GM12878 (cell line): ENCODE measurements around the gene ARFGAP2. TPM values are rescaled to one million over a fixed set of nuclear protein-coding genes. Genes with fewer than 3 reads are reported as not detected.

Source experiments
- ATAC-seq: fragments of 200-7000 bp; cut with Tn5 transposase; 3 replicates; pipeline ENCODE4 v1.9.1; 2020; ENCODE audit warnings: mild to moderate bottlenecking, moderate library complexity
- BruUV-seq: library from RNA; stranded (reverse); fragments of 400-500 nt; replicated peaks from 2 replicates; lab custom pipeline; 2021; lab: Mats Ljungman, UMichigan
- CTCF ChIA-PET: fragments of 300-600 bp; sonication (Branson Sonifier 250); formaldehyde crosslinking; extraction: SDS; loops from one replicate; lab custom pipeline; 2021; ENCODE audit warnings: inconsistent platforms; lab: Yijun Ruan, JAX
- POLR2A ChIA-PET: fragments of 350-600 bp; formaldehyde crosslinking; extraction: SDS; loops from one replicate; lab custom pipeline; 2021; ENCODE audit warnings: inconsistent platforms; lab: Charles Lee
- RAD21 ChIA-PET: fragments of 300-600 bp; sonication (Branson Sonifier 250); formaldehyde crosslinking; loops from one replicate; lab custom pipeline; 2023; ENCODE audit warnings: antibody characterized with exemption; ENCODE audit not compliant: unreplicated experiment; lab: Charles Lee
- SMC1A ChIA-PET: fragments of 300-600 bp; sonication (Branson Sonifier 250); formaldehyde crosslinking; loops from one replicate; lab custom pipeline; 2023; ENCODE audit not compliant: unreplicated experiment, uncharacterized antibody; lab: Charles Lee
- DNase-seq: peaks from one replicate; pipeline ENCODE4 v3.0.0-alpha.2; 2011; ENCODE audit warnings: low read depth, low spot score
- FAIRE-seq: peaks from 3 replicates; lab custom pipeline; 2011; peaks lifted over from hg19 to GRCh38; lab: Jason Lieb, UNC
- H2AFZ ChIP-seq: 2 replicates; pipeline ENCODE4 v1.6.0; 2011; ENCODE audit warnings: low read depth, low read length, control low read depth; ENCODE audit not compliant: control insufficient read depth
- H3K27ac ChIP-seq: 2 replicates; pipeline ENCODE4 v1.5.1; 2011; ENCODE audit warnings: control low read depth; ENCODE audit not compliant: control insufficient read depth, insufficient read depth
- H3K27me3 ChIP-seq, 2 experiments: replicated peaks in 1 of 2; 2 replicates each; pipeline versions ENCODE4 v1.6.0 to v1.6.1; 2011; ENCODE audit warnings: low read length in 1 of 2; ENCODE audit not compliant: control insufficient read depth in 2 of 2, insufficient read depth in 2 of 2
- H3K36me3 ChIP-seq, 2 experiments: 2 replicates each; pipeline ENCODE4 v1.5.1; 2011; ENCODE audit warnings: low read length in 1 of 2; ENCODE audit not compliant: control insufficient read depth in 2 of 2, insufficient read depth in 2 of 2
- H3K4me1 ChIP-seq: 2 replicates; pipeline ENCODE4 v1.6.1; 2011; ENCODE audit warnings: mild to moderate bottlenecking, low read length, moderate library complexity, mixed read lengths; ENCODE audit not compliant: control insufficient read depth, insufficient read depth
- H3K4me2 ChIP-seq: 2 replicates; pipeline ENCODE4 v1.6.0; 2011; ENCODE audit warnings: control low read depth; ENCODE audit not compliant: control insufficient read depth, insufficient read depth
- H3K4me3 ChIP-seq: fragments of 200-600 bp; sonication (generic); 2 replicates; pipeline ENCODE4 v1.5.1; 2016
- H3K79me2 ChIP-seq: 2 replicates; pipeline ENCODE4 v1.6.0; 2011; ENCODE audit warnings: low read length; ENCODE audit not compliant: control insufficient read depth, insufficient read depth
- H3K9ac ChIP-seq: 2 replicates; pipeline ENCODE4 v1.8.0; 2011; ENCODE audit warnings: low read length, control low read depth, mixed read lengths; ENCODE audit not compliant: control insufficient read depth, insufficient read depth
- H3K9me3 ChIP-seq: replicated peaks from 3 replicates; pipeline ENCODE4 v1.5.1; 2011; ENCODE audit warnings: mild to moderate bottlenecking, low read length; ENCODE audit not compliant: control insufficient read depth, insufficient read depth
- H4K20me1 ChIP-seq: 2 replicates; pipeline ENCODE4 v1.6.0; 2011; ENCODE audit not compliant: control insufficient read depth, insufficient read depth
- CBFB ChIP-seq: IDR thresholded peaks from 2 replicates; pipeline ENCODE4 v1.6.1; 2016; ENCODE audit warnings: antibody characterized with exemption, low read depth
- CHD4 ChIP-seq: fragments of 200-600 bp; sonication (generic); IDR thresholded peaks from 2 replicates; pipeline ENCODE4 v1.6.1; 2016; ENCODE audit warnings: mild to moderate bottlenecking
- CREB1 ChIP-seq: IDR thresholded peaks from 2 replicates; pipeline ENCODE4 v1.6.1; 2012; ENCODE audit warnings: low read depth, mild to moderate bottlenecking, inconsistent platforms
- JUND ChIP-seq: IDR thresholded peaks from 2 replicates; pipeline ENCODE4 v1.6.1; 2012; ENCODE audit warnings: low read depth, mild to moderate bottlenecking, low read length, improper control_type of control experiment, moderate library complexity
- MEF2B ChIP-seq: fragments of 450-650 bp; IDR thresholded peaks from 2 replicates; pipeline ENCODE4 v1.6.1; 2018; ENCODE audit warnings: mild to moderate bottlenecking, moderate library complexity; ENCODE audit not compliant: partially characterized antibody, poor library complexity, severe bottlenecking
- MTA3 ChIP-seq: IDR thresholded peaks from 2 replicates; pipeline ENCODE4 v1.6.1; 2012; ENCODE audit warnings: low read length, inconsistent platforms, borderline replicate concordance
- TBL1XR1 ChIP-seq: IDR thresholded peaks from 2 replicates; pipeline ENCODE4 v1.6.1; 2012; ENCODE audit warnings: low read depth, low read length, improper control_type of control experiment
- ZNF24 ChIP-seq: fragments of 450-650 bp; IDR thresholded peaks from 2 replicates; pipeline ENCODE4 v1.6.1; 2017; ENCODE audit warnings: antibody characterized with exemption, mild to moderate bottlenecking
- ZSCAN29 ChIP-seq: fragments of 450-650 bp; IDR thresholded peaks from 2 replicates; pipeline ENCODE4 v1.6.1; 2017; ENCODE audit warnings: mild to moderate bottlenecking, moderate library complexity
- WGBS: methylation state at CpG from one replicate; pipeline ENCODE4 v1.1.6; 2016; ENCODE audit warnings: low lambda C conversion rate; ENCODE audit not compliant: insufficient replicate concordance, insufficient coverage; ENCODE audit errors: missing lambda C conversion rate; 5-methylcytosine and 5-hydroxymethylcytosine counted together
- in situ Hi-C: fragments of 300-500 bp; cut with MboI; formaldehyde crosslinking; loops from 9 replicates; pipeline ENCODE4 v1.14.3; 2018; ENCODE audit warnings: mixed read lengths
- intact Hi-C: fragments of 100-400 bp; cut with micrococcal nuclease; formaldehyde crosslinking; loops from one replicate; pipeline ENCODE4 v1.14.2; 2022; ENCODE audit not compliant: unreplicated experiment
- polyA plus RNA-seq, 11 experiments: library from polyadenylated mRNA; depleted of rRNA in 4 of 11; unstranded in 6 of 11; stranded (reverse) in 5 of 11; fragments of >200 nt; fragmentation: Nextera tagmentation in 4 of 11; fragmentation: Illumina TruSeq in 1 of 11; extraction: Ambion mirVana in 4 of 11; extraction: Trizol in 1 of 11; gene quantifications; 1 replicate in 1 of 11; 2 replicates in 10 of 11; pipeline versions ENCODE4 v1.2.1 to v1.2.3, GENCODE V29; 2011 to 2016; ENCODE audit warnings: inconsistent platforms in 2 of 11, missing spikeins in 2 of 11, low read depth in 1 of 11
- total RNA-seq, 4 experiments: library from RNA; depleted of rRNA in 3 of 4; stranded (reverse); fragments of >200 nt in 3 of 4; fragmentation: Illumina TruSeq in 1 of 4; extraction: Trizol in 1 of 4; gene quantifications; 2 replicates each; pipeline versions ENCODE4 v1.2.1 to v1.2.3, GENCODE V29; 2013 to 2021
- TF ChIP-seq, protein P1 (sequence below): fragments of 450-650 bp; IDR thresholded peaks from 2 replicates; pipeline ENCODE4 v1.6.1; 2016; ENCODE audit warnings: mild to moderate bottlenecking, moderate library complexity, borderline replicate concordance
- TF ChIP-seq, protein P2 (sequence below): IDR thresholded peaks from 2 replicates; pipeline ENCODE4 v1.6.1; 2011; ENCODE audit warnings: low read depth, low read length, improper control_type of control experiment, borderline replicate concordance

The ARFGAP2 gene
- total and polyA plus RNA-seq, 10 of the 15 experiments (the other 5 are each of a cell fraction or from before 2014, with no cell fraction given): 20.9 to 100 (median 75.5) TPM

DNA sequence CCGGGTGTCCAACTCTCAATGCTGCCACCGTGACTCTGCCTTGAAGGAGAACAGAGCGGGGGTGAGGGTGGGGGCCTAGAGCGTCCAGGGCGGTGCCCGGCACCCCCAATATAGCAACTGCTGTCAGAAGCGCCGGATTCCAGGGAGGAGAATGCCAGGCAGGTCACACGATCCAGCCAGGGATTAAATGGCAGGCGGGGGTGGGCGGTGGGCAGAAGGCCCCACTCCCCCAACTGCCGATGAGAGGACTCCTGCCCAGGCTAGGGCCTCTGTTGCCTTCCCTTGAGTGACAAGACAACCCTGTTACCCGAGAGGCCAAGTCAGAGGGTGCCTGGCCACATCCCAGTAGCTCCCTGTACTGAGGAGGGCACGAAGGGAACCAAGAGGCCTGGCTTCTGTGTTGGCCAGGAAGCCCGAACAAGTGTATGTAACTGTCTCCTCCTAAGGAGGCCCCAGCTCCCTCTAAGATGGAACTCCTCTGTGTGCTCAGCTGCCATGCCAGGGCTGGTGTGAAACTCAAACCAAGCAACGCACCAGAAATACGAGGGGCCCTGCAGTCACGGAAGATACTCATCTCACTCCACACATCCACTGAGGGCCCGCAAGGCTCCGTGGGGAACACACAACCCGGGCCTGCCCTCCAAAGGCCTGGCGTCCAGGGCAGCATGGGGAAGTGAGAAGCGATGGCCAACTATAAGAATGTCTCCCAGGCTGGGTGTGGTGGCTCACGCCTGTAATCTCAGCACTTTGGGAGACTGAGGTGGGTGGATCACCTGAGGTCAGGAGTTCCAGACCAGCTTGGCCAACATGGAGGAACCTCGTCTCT lies 6.6 kb upstream of the ARFGAP2 start:
- ATAC-seq (no peak), FAIRE-seq (no peak), DNase-seq (no peak)
- whole genome bisulfite sequencing: 55% methylated on average over 22 of the region's 25 CpGs
- POLR2A ChIA-PET: interaction anchor here (0.6 to 0.7 kb wide), 2 partner anchors 213 to 232 kb away, joined by 4 read pairs; no protein-coding TSS in a partner anchor
- Histone ChIP-seq H3K36me3 (no peaks in the 10 kb centered on the region), H3K9ac (no peak overlapping the region), H3K4me2 (no peak overlapping the region), H3K4me3 (no peak overlapping the region), H3K27ac (no peak overlapping the region), H3K4me1 (peaks cover 11% of the 10 kb centered on the region), H3K79me2 (no peaks in the 10 kb centered on the region), H3K27me3 (peaks cover 0 to 13% of the 10 kb centered on the region in 2 experiments; a peak in 3 of 4 replicates), H3K9me3 (no peaks in the 10 kb centered on the region), H4K20me1 (no peaks in the 10 kb centered on the region), H2AFZ (no peak overlapping the region)
- RAD21 ChIA-PET: interaction anchor here (1.1 kb wide), 1 partner anchor 76 kb away, joined by 3 read pairs; no protein-coding TSS in a partner anchor
- CTCF ChIA-PET: interaction anchor here (1.2 to 2.0 kb wide), 2 partner anchors 76 to 230 kb away, joined by 3 to 7 read pairs; no protein-coding TSS in a partner anchor
- BruUV-seq: no TSS peak
- SMC1A ChIA-PET: no interaction called here
- no peak for TF ChIP-seq ZSCAN29
- TF ChIP-seq CHD4: no peak
- no peak for TF ChIP-seq CREB1
- TF ChIP-seq JUND: no peak
- TF ChIP-seq, protein P1, sequence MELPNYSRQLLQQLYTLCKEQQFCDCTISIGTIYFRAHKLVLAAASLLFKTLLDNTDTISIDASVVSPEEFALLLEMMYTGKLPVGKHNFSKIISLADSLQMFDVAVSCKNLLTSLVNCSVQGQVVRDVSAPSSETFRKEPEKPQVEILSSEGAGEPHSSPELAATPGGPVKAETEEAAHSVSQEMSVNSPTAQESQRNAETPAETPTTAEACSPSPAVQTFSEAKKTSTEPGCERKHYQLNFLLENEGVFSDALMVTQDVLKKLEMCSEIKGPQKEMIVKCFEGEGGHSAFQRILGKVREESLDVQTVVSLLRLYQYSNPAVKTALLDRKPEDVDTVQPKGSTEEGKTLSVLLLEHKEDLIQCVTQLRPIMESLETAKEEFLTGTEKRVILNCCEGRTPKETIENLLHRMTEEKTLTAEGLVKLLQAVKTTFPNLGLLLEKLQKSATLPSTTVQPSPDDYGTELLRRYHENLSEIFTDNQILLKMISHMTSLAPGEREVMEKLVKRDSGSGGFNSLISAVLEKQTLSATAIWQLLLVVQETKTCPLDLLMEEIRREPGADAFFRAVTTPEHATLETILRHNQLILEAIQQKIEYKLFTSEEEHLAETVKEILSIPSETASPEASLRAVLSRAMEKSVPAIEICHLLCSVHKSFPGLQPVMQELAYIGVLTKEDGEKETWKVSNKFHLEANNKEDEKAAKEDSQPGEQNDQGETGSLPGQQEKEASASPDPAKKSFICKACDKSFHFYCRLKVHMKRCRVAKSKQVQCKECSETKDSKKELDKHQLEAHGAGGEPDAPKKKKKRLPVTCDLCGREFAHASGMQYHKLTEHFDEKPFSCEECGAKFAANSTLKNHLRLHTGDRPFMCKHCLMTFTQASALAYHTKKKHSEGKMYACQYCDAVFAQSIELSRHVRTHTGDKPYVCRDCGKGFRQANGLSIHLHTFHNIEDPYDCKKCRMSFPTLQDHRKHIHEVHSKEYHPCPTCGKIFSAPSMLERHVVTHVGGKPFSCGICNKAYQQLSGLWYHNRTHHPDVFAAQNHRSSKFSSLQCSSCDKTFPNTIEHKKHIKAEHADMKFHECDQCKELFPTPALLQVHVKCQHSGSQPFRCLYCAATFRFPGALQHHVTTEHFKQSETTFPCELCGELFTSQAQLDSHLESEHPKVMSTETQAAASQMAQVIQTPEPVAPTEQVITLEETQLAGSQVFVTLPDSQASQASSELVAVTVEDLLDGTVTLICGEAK: no peak
- TF ChIP-seq TBL1XR1: no peak
- TF ChIP-seq MTA3: no peak
- TF ChIP-seq, protein P2, sequence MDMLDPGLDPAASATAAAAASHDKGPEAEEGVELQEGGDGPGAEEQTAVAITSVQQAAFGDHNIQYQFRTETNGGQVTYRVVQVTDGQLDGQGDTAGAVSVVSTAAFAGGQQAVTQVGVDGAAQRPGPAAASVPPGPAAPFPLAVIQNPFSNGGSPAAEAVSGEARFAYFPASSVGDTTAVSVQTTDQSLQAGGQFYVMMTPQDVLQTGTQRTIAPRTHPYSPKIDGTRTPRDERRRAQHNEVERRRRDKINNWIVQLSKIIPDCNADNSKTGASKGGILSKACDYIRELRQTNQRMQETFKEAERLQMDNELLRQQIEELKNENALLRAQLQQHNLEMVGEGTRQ: no peak
- no peak for TF ChIP-seq ZNF24
- TF ChIP-seq MEF2B: no peak
- TF ChIP-seq CBFB: no peak
- intact Hi-C loops (no loop called here), in situ Hi-C loops (no loop called here)
